SK-N-SH treated with all-trans-retinoic acid at 6 μM for 48 hours (cell line): Measurements from ENCODE around the gene GNAT3.

Experiments used
- ARNTL ChIP-seq: fragments of 450-650 bp; formaldehyde crosslinking; IDR thresholded peaks from 2 replicates; pipeline ENCODE4 v1.5.0; 2020; ENCODE audit warnings: low read depth, mild to moderate bottlenecking, moderate library complexity, borderline replicate concordance
- BACH2 ChIP-seq: fragments of 250-450 bp; sonication (Bioruptor Pico); IDR thresholded peaks from 2 replicates; pipeline ENCODE4 v1.9.0; 2021; ENCODE audit warnings: mild to moderate bottlenecking, borderline replicate concordance
- ESRRG ChIP-seq: fragments of 250-450 bp; sonication (Bioruptor Pico); IDR thresholded peaks from 2 replicates; pipeline ENCODE4 v1.6.1; 2021; ENCODE audit warnings: mild to moderate bottlenecking
- GLIS3 ChIP-seq: fragments of 250-450 bp; sonication (Bioruptor Pico); IDR thresholded peaks from 2 replicates; pipeline ENCODE4 v1.5.0; 2020; ENCODE audit warnings: mild to moderate bottlenecking, moderate library complexity
- OSR1 ChIP-seq: fragments of 250-450 bp; sonication (Bioruptor Pico); IDR thresholded peaks from 2 replicates; pipeline ENCODE4 v1.8.0; 2022; ENCODE audit warnings: moderate library complexity, mild to moderate bottlenecking, inconsistent platforms
- PATZ1 ChIP-seq: fragments of 250-450 bp; sonication (Bioruptor Pico); IDR thresholded peaks from 2 replicates; pipeline ENCODE4 v1.8.0; 2020; ENCODE audit warnings: mild to moderate bottlenecking, moderate library complexity, borderline replicate concordance
- RARB ChIP-seq: fragments of 250-450 bp; sonication (Bioruptor Pico); IDR thresholded peaks from 2 replicates; pipeline ENCODE4 v1.8.0; 2021; ENCODE audit warnings: mild to moderate bottlenecking, moderate library complexity
- TOX ChIP-seq: fragments of 250-450 bp; sonication (Bioruptor Pico); IDR thresholded peaks from 2 replicates; pipeline ENCODE4 v1.8.0; 2021; ENCODE audit warnings: mild to moderate bottlenecking, moderate library complexity, borderline replicate concordance
- ZC3H10 ChIP-seq: fragments of 250-450 bp; sonication (Bioruptor Pico); IDR thresholded peaks from 2 replicates; pipeline ENCODE4 v1.5.1; 2021; ENCODE audit warnings: mild to moderate bottlenecking, moderate library complexity
- ZNF70 ChIP-seq: fragments of 450-650 bp; formaldehyde crosslinking; IDR thresholded peaks from 2 replicates; pipeline ENCODE4 v1.5.0; 2020; ENCODE audit warnings: mild to moderate bottlenecking, moderate library complexity
- ZNF8 ChIP-seq: fragments of 450-650 bp; formaldehyde crosslinking; IDR thresholded peaks from 2 replicates; pipeline ENCODE4 v1.5.0; 2020; ENCODE audit warnings: mild to moderate bottlenecking, moderate library complexity
- TF ChIP-seq, protein P1 (sequence below): fragments of 250-450 bp; sonication (Bioruptor Pico); IDR thresholded peaks from 2 replicates; pipeline ENCODE4 v1.5.1; 2020; ENCODE audit warnings: low read depth, mild to moderate bottlenecking, moderate library complexity
- TF ChIP-seq, protein P2 (sequence below): fragments of 250-450 bp; sonication (Bioruptor Pico); IDR thresholded peaks from 2 replicates; pipeline ENCODE4 v1.5.1; 2021; ENCODE audit warnings: mild to moderate bottlenecking, moderate library complexity
- TF ChIP-seq, protein P3 (sequence below): fragments of 250-450 bp; sonication (Bioruptor Pico); IDR thresholded peaks from 2 replicates; pipeline ENCODE4 v1.5.0; 2020; ENCODE audit warnings: mild to moderate bottlenecking, moderate library complexity

DNA sequence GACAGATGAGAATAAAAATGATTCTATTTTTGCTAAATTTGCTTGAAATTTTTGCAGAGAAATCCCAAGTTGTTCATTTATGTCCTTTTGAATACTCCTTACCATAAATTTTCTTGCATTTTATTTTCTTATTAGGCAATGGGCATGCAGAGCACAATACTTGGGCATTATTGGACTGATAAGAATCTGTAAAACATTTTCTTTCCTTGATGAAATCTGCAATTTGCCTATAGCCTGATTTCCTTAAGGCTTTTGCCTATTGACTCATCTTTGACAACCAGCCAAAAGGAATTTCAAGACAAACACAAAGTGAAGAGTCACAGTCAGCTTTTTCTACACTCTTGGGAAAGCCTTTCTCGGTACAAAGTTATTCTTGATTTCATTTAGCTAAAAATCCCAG lies 30.5 kb upstream of the GNAT3 start:
- TF ChIP-seq RARB (CRISPR knock-in tag) (no peak), PATZ1 (CRISPR knock-in tag) (peak; percentile 83; the same call in 1 of the 2 replicates), TOX (no peak), BACH2 (CRISPR knock-in tag) (no peak), ZC3H10 (no peak), ARNTL (no peak), ZNF8 (peak; percentile 18; the same call in 1 of the 2 replicates), ESRRG (no peak), ZNF70 (CRISPR knock-in tag) (no peak), GLIS3 (CRISPR knock-in tag) (no peak), OSR1 (CRISPR knock-in tag) (no peak)
- TF ChIP-seq, protein P1, sequence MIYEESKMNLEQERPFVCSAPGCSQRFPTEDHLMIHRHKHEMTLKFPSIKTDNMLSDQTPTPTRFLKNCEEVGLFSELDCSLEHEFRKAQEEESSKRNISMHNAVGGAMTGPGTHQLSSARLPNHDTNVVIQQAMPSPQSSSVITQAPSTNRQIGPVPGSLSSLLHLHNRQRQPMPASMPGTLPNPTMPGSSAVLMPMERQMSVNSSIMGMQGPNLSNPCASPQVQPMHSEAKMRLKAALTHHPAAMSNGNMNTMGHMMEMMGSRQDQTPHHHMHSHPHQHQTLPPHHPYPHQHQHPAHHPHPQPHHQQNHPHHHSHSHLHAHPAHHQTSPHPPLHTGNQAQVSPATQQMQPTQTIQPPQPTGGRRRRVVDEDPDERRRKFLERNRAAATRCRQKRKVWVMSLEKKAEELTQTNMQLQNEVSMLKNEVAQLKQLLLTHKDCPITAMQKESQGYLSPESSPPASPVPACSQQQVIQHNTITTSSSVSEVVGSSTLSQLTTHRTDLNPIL (CRISPR knock-in tag), result peak; percentile 89
- TF ChIP-seq, protein P2, sequence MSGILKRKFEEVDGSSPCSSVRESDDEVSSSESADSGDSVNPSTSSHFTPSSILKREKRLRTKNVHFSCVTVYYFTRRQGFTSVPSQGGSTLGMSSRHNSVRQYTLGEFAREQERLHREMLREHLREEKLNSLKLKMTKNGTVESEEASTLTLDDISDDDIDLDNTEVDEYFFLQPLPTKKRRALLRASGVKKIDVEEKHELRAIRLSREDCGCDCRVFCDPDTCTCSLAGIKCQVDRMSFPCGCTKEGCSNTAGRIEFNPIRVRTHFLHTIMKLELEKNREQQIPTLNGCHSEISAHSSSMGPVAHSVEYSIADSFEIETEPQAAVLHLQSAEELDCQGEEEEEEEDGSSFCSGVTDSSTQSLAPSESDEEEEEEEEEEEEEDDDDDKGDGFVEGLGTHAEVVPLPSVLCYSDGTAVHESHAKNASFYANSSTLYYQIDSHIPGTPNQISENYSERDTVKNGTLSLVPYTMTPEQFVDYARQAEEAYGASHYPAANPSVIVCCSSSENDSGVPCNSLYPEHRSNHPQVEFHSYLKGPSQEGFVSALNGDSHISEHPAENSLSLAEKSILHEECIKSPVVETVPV (CRISPR knock-in tag), result no peak
- TF ChIP-seq, protein P3, sequence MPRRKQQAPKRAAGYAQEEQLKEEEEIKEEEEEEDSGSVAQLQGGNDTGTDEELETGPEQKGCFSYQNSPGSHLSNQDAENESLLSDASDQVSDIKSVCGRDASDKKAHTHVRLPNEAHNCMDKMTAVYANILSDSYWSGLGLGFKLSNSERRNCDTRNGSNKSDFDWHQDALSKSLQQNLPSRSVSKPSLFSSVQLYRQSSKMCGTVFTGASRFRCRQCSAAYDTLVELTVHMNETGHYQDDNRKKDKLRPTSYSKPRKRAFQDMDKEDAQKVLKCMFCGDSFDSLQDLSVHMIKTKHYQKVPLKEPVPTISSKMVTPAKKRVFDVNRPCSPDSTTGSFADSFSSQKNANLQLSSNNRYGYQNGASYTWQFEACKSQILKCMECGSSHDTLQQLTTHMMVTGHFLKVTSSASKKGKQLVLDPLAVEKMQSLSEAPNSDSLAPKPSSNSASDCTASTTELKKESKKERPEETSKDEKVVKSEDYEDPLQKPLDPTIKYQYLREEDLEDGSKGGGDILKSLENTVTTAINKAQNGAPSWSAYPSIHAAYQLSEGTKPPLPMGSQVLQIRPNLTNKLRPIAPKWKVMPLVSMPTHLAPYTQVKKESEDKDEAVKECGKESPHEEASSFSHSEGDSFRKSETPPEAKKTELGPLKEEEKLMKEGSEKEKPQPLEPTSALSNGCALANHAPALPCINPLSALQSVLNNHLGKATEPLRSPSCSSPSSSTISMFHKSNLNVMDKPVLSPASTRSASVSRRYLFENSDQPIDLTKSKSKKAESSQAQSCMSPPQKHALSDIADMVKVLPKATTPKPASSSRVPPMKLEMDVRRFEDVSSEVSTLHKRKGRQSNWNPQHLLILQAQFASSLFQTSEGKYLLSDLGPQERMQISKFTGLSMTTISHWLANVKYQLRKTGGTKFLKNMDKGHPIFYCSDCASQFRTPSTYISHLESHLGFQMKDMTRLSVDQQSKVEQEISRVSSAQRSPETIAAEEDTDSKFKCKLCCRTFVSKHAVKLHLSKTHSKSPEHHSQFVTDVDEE (CRISPR knock-in tag), result no peak
